ENCODE data around the gene PFDN4.

Gene PFDN4

DNA sequence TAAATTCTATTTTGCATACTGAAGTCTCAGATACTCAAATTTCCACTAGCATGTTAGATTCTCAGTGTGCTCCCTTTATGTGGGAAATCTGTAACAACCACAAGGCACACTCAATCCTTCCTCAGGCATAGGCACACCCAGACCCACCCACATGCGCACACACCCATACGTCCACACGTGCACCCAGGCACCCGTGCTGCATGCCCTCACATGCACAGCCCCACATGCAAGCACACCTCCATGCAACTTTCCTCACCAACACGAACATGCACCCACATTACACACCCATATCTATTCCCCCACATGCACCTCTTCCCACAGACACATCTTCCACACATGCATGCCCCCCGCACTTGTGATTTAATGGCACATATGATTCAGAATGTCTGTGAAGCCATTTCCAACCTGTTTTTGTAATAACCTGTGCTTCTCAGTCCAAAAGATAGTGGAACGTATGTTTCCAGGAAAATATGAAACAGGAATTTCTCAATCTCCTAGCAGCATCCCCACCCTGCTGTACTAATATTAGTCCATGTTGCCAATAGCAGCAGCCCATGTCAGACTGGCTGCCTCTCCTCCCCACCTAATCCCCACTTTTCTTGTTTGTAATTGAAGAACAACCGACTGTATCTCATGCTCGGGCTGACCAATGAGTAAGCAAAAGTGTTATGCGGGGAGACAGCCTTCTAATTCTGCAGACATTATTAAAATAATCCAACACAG lies 22.8 kb upstream of the PFDN4 start:
- WGBS (ENCODE audit: insufficient coverage): 87% methylated on average over 8 of the region's 10 CpGs
- Histone ChIP-seq H3K36me3 (ENCODE audit: control insufficient read depth in 4 of 4, insufficient read depth in 4 of 4, low read length in 3 of 4) (no peaks in the 10 kb centered on the region), H3K4me1 (ENCODE audit: control extremely low read depth in 1 of 4, control insufficient read depth in 4 of 4, insufficient read depth in 4 of 4, low read length in 3 of 4) (no peaks in the 10 kb centered on the region), H3K9me3 (ENCODE audit: control extremely low read depth in 1 of 5, control insufficient read depth in 4 of 5, insufficient read depth in 2 of 5, low read depth in 1 of 5, low read length in 4 of 5) (no peaks in the 10 kb centered on the region), H3K27me3 (replicated peaks in 2 of 5; ENCODE audit: control insufficient read depth in 4 of 5, insufficient read depth in 5 of 5, low read length in 4 of 5) (peaks cover 0 to 17% (median 4%) of the 10 kb centered on the region in 5 experiments), H3K4me3 (ENCODE audit: control insufficient read depth in 1 of 7, extremely low read depth in 1 of 7, insufficient read depth in 4 of 7, low read depth in 2 of 7, low read length in 6 of 7) (no peak overlapping the region), H3K27ac (ENCODE audit: insufficient read depth in 1 of 2, low read depth in 1 of 2, low read length in 2 of 2, poor library complexity in 1 of 2, severe bottlenecking in 2 of 2) (no peak overlapping the region)
- POLR2A ChIA-PET: no interaction called here
- DNase-seq: no peak
- CTCF ChIA-PET: no interaction called here

DNA sequence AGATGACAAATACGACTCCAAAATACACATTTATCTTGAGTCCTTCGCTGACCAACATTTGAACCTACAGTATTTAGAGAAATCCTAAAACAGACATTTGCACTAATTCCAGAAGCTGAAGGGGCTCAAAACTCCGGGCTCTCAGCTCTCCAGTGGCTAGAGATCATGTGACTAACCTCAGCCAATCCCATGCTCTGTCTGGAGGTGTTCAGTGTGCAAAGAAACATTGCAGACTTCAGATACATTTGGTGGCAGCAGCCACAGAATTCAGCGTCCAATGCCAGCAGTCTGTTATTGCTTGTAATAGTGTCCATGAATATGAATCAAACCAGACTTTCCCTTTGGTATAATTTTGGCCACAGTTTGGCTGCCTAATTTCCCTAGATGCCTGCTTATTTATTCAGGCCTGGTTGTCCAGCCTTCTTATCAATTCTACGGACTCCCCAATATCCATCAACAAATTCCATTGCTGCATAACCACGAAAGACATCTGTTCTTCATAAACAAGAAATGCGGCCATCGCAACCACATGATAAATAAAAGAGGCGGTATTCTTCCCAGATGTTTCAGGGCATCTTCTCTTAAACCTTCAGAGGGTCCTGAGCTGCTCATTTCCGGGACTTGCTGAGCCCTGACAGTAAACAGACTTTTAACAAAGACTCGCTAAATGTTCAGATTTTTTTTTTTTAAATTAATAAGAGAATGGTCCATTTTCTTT lies 19.6 kb upstream of the PFDN4 start:
- H3K4me1 ChIP-seq (ENCODE audit: control extremely low read depth in 1 of 4, control insufficient read depth in 4 of 4, insufficient read depth in 4 of 4, low read length in 3 of 4): no peaks in the 10 kb centered on the region
- no peak overlapping the region for H3K4me3 ChIP-seq (ENCODE audit: control insufficient read depth in 1 of 7, extremely low read depth in 1 of 7, insufficient read depth in 4 of 7, low read depth in 2 of 7, low read length in 6 of 7)
- ChIA-PET CTCF (interaction anchor here (0.6 to 1.4 kb wide), 3 partner anchors 12 to 84 kb away, joined by 3 to 4 read pairs (median 3); no protein-coding TSS in a partner anchor), POLR2A (interaction anchor here (0.6 kb wide), 1 partner anchor 206 kb away, joined by 3 read pairs; no protein-coding TSS in a partner anchor)
- no peaks in the 10 kb centered on the region for H3K36me3 ChIP-seq (ENCODE audit: control insufficient read depth in 4 of 4, insufficient read depth in 4 of 4, low read length in 3 of 4)
- no peak for DNase-seq
- WGBS (ENCODE audit: insufficient coverage): 93% methylated on average over 8 of the region's 11 CpGs
- peaks cover 0 to 10% (median 3%) of the 10 kb centered on the region in 5 experiments for H3K27me3 ChIP-seq (replicated peaks in 2 of 5; ENCODE audit: control insufficient read depth in 4 of 5, insufficient read depth in 5 of 5, low read length in 4 of 5)
- H3K9me3 ChIP-seq (ENCODE audit: control extremely low read depth in 1 of 5, control insufficient read depth in 4 of 5, insufficient read depth in 2 of 5, low read depth in 1 of 5, low read length in 4 of 5): no peaks in the 10 kb centered on the region
- H3K27ac ChIP-seq (ENCODE audit: insufficient read depth in 1 of 2, low read depth in 1 of 2, low read length in 2 of 2, poor library complexity in 1 of 2, severe bottlenecking in 2 of 2): no peak overlapping the region

DNA sequence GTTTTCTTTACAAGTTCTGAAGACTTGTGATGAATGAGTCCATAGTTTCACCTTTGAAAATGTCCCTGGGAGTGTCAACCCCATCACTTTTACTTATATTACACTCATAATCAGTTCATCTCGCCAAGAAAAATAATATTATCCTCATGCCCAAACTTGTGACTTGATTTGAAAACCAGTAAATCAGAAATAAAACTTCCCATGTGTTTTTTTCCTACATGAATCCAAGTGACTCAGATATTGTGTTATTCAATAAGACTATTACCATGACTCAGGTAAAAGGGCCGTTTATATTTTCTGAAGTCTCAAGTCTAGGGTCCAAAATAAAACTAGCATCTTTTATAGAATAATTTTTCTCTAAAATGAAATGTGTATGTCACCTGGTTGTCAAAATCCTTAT lies 18.3 kb upstream of the PFDN4 start:
- DNase-seq: no peak
- H3K9me3 ChIP-seq (ENCODE audit: control extremely low read depth in 1 of 5, control insufficient read depth in 4 of 5, insufficient read depth in 2 of 5, low read depth in 1 of 5, low read length in 4 of 5): no peaks in the 10 kb centered on the region
- no peak overlapping the region for H3K4me3 ChIP-seq (ENCODE audit: control insufficient read depth in 1 of 7, extremely low read depth in 1 of 7, insufficient read depth in 4 of 7, low read depth in 2 of 7, low read length in 6 of 7)
- H3K27me3 ChIP-seq (replicated peaks in 2 of 5; ENCODE audit: control insufficient read depth in 4 of 5, insufficient read depth in 5 of 5, low read length in 4 of 5): peaks cover 0 to 7% (median 3%) of the 10 kb centered on the region in 5 experiments
- H3K36me3 ChIP-seq (ENCODE audit: control insufficient read depth in 4 of 4, insufficient read depth in 4 of 4, low read length in 3 of 4): no peaks in the 10 kb centered on the region
- no peak overlapping the region for H3K27ac ChIP-seq (ENCODE audit: insufficient read depth in 1 of 2, low read depth in 1 of 2, low read length in 2 of 2, poor library complexity in 1 of 2, severe bottlenecking in 2 of 2)
- WGBS (ENCODE audit: insufficient coverage): 83% methylated on average over 1 of the region's 2 CpGs
- H3K4me1 ChIP-seq (ENCODE audit: control extremely low read depth in 1 of 4, control insufficient read depth in 4 of 4, insufficient read depth in 4 of 4, low read length in 3 of 4): no peaks in the 10 kb centered on the region
- ChIA-PET POLR2A (no interaction called here), CTCF (interaction anchor here (1.4 kb wide), 1 partner anchor 86 kb away, joined by 4 read pairs; no protein-coding TSS in a partner anchor)

DNA sequence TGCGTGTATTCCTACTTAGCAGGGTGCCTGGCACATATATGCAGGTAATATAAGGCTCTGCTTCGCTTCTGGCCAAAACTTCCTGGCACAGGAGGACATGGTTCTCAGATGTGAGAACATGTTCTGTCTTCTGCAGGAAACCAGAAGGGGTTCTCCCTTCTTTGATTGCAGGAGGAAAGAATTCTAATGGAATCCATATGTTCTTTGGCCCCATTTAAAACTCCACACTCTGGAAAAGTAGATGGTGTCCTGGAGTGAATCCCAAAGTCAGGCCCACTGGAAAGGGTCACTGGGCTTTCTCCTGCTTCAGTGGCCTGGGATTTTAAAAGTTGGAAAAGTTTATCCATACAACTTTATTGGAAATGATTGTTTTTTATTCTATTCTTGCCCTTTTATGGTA lies 17.7 kb upstream of the PFDN4 start:
- POLR2A ChIA-PET: no interaction called here
- no peak for DNase-seq
- H3K27ac ChIP-seq (ENCODE audit: insufficient read depth in 1 of 2, low read depth in 1 of 2, low read length in 2 of 2, poor library complexity in 1 of 2, severe bottlenecking in 2 of 2): no peak overlapping the region

DNA sequence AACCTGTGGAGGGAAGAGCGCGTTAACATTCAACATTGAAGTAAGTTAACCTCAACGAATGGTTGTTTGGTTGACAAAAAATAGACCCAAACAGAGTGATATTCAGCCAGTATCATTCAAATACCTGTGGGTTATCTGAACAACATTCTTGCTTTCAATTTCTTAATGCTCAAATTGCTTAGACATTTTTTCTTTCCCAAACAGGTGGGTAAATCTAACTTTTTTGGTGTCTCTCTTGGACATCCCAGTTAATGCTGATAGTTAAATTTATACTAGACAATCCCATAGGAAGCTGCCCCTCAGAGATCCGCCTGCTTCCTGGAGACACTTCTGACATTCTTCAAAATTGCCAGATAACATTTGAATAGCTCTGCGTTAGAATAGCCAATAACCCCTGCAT lies 14.1 kb upstream of the PFDN4 start:
- Histone ChIP-seq H3K36me3 (ENCODE audit: control insufficient read depth in 4 of 4, insufficient read depth in 4 of 4, low read length in 3 of 4) (no peaks in the 10 kb centered on the region), H3K27me3 (replicated peaks in 2 of 5; ENCODE audit: control insufficient read depth in 4 of 5, insufficient read depth in 5 of 5, low read length in 4 of 5) (no peaks in the 10 kb centered on the region), H3K9me3 (ENCODE audit: control extremely low read depth in 1 of 5, control insufficient read depth in 4 of 5, insufficient read depth in 2 of 5, low read depth in 1 of 5, low read length in 4 of 5) (no peaks in the 10 kb centered on the region), H3K27ac (ENCODE audit: insufficient read depth in 1 of 2, low read depth in 1 of 2, low read length in 2 of 2, poor library complexity in 1 of 2, severe bottlenecking in 2 of 2) (no peak overlapping the region), H3K4me3 (ENCODE audit: control insufficient read depth in 1 of 7, extremely low read depth in 1 of 7, insufficient read depth in 4 of 7, low read depth in 2 of 7, low read length in 6 of 7) (no peak overlapping the region), H3K4me1 (ENCODE audit: control extremely low read depth in 1 of 4, control insufficient read depth in 4 of 4, insufficient read depth in 4 of 4, low read length in 3 of 4) (no peaks in the 10 kb centered on the region)
- ChIA-PET CTCF (interaction anchor here (1.0 to 1.2 kb wide), 2 partner anchors 13 to 90 kb away, joined by 3 read pairs; no protein-coding TSS in a partner anchor), POLR2A (no interaction called here)
- no peak for DNase-seq
- 100% methylated on average over 4 of the region's 5 CpGs for WGBS (ENCODE audit: insufficient coverage)

More for the DNA sequence above, 17.7 kb upstream of the PFDN4 start:
- CTCF ChIA-PET: no interaction called here
- Histone ChIP-seq H3K9me3 (ENCODE audit: control extremely low read depth in 1 of 5, control insufficient read depth in 4 of 5, insufficient read depth in 2 of 5, low read depth in 1 of 5, low read length in 4 of 5) (no peaks in the 10 kb centered on the region), H3K4me3 (ENCODE audit: control insufficient read depth in 1 of 7, extremely low read depth in 1 of 7, insufficient read depth in 4 of 7, low read depth in 2 of 7, low read length in 6 of 7) (no peak overlapping the region), H3K4me1 (ENCODE audit: control extremely low read depth in 1 of 4, control insufficient read depth in 4 of 4, insufficient read depth in 4 of 4, low read length in 3 of 4) (no peaks in the 10 kb centered on the region), H3K27me3 (replicated peaks in 2 of 5; ENCODE audit: control insufficient read depth in 4 of 5, insufficient read depth in 5 of 5, low read length in 4 of 5) (peaks cover 0 to 3% (median 0%) of the 10 kb centered on the region in 5 experiments), H3K36me3 (ENCODE audit: control insufficient read depth in 4 of 4, insufficient read depth in 4 of 4, low read length in 3 of 4) (no peaks in the 10 kb centered on the region)
- 100% methylated on average over 2 of the region's 2 CpGs for WGBS (ENCODE audit: insufficient coverage)

DNA sequence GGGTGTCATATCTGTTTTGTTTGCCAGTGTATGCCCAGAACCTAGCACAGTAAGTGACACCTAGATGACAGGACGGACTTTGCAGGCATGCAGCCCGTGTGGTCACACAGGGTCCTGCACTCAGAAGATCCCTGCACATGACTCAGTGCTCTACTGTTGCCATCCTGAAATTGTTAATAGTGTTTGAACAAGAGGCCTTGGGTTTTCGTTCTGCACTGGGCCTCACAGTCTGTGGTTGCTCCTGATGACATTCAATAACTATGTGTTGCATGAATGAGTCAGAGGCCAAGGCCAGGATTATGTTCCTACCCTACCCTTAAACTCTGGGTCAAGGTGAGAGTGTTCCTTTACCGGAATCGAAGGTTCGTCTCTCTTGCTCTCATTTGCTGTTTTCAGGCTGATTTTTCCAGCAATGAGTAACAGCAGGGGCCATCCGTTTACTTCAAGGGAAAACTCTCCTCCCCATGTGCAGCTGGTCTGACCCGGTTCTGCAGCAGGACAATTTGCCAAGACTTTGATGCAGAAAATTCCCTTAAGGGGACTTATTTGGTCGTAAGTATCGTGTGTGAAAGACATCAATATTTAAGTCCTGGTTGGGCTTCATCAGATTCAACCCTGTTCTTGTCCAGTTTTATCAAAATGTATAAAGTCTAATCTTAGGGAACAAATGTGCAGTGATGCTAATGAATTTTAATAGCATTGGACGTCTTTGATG lies 13.0 kb upstream of the PFDN4 start:
- CTCF ChIA-PET: interaction anchor here (1.0 to 1.3 kb wide), 4 partner anchors 13 to 98 kb away, joined by 3 read pairs; partner anchors contain the start of gene PFDN4
- no peak overlapping the region for H3K4me3 ChIP-seq (ENCODE audit: control insufficient read depth in 1 of 7, extremely low read depth in 1 of 7, insufficient read depth in 4 of 7, low read depth in 2 of 7, low read length in 6 of 7)
- no peaks in the 10 kb centered on the region for H3K27me3 ChIP-seq (replicated peaks in 2 of 5; ENCODE audit: control insufficient read depth in 4 of 5, insufficient read depth in 5 of 5, low read length in 4 of 5)
- 92% methylated on average over 11 of the region's 11 CpGs for WGBS (ENCODE audit: insufficient coverage)
- no peaks in the 10 kb centered on the region for H3K36me3 ChIP-seq (ENCODE audit: control insufficient read depth in 4 of 4, insufficient read depth in 4 of 4, low read length in 3 of 4)
- POLR2A ChIA-PET: no interaction called here
- no peaks in the 10 kb centered on the region for H3K9me3 ChIP-seq (ENCODE audit: control extremely low read depth in 1 of 5, control insufficient read depth in 4 of 5, insufficient read depth in 2 of 5, low read depth in 1 of 5, low read length in 4 of 5)
- DNase-seq: peak in 1 of 3 donors; percentile 12
- H3K4me1 ChIP-seq (ENCODE audit: control extremely low read depth in 1 of 4, control insufficient read depth in 4 of 4, insufficient read depth in 4 of 4, low read length in 3 of 4): no peaks in the 10 kb centered on the region
- no peak overlapping the region for H3K27ac ChIP-seq (ENCODE audit: insufficient read depth in 1 of 2, low read depth in 1 of 2, low read length in 2 of 2, poor library complexity in 1 of 2, severe bottlenecking in 2 of 2)

Data from common myeloid progenitor, CD34-positive (primary cell).